T-cell (primary cell): ENCODE results near the gene OR2T2. TPM values are rescaled to one million over a fixed set of nuclear protein-coding genes. Genes with fewer than 3 reads are reported as not detected.
"Not testable (repeated sequence)": the region's sequence is repeated elsewhere in the genome, so short reads cannot be mapped to it uniquely, and the experiment has no call there.

Experiments used
- ATAC-seq, 4 experiments: fragments of 200-7000 bp in 3 of 4; fragments of 150-1000 bp in 1 of 4; cut with Tn5 transposase; replicated peaks in 1 of 4; 1 replicate in 3 of 4; 2 replicates in 1 of 4; pipeline ENCODE4 v1.10.0; 2021; ENCODE audit warnings: moderate library complexity in 3 of 4, mild to moderate bottlenecking in 2 of 4, moderate number of reproducible peaks in 1 of 4
- CTCF ChIA-PET, 2 donors: fragments of 300-600 bp; sonication (Branson Sonifier 250); formaldehyde crosslinking; loops; one replicate each; lab custom pipeline; 2022; ENCODE audit warnings: antibody characterized with exemption in 2 of 2; lab: Charles Lee
- POLR2A ChIA-PET, 2 donors: fragments of 300-600 bp; sonication (Branson Sonifier 250); formaldehyde crosslinking; loops; one replicate each; lab custom pipeline; 2022; ENCODE audit warnings: antibody characterized with exemption in 2 of 2; lab: Charles Lee
- DNase-seq, 35 experiments: peaks; one replicate each; pipeline versions ENCODE4 v3.0.0 to v3.0.0-alpha.2; 2013 to 2023
- H3K27ac ChIP-seq: one replicate; pipeline ENCODE4 v1.5.1; 2013; ENCODE audit warnings: low read length
- H3K27me3 ChIP-seq, 2 experiments: replicated peaks in 1 of 2; 1 replicate in 1 of 2; 2 replicates in 1 of 2; pipeline versions ENCODE4 v1.6.1 to v1.7.0; 2013; ENCODE audit warnings: low read length in 1 of 2, mixed read lengths in 1 of 2; ENCODE audit not compliant: control insufficient read depth in 2 of 2, insufficient read depth in 2 of 2; ENCODE audit errors: extremely low read depth in 1 of 2
- H3K36me3 ChIP-seq, 2 donors: 1 replicate in 1 of 2; 2 replicates in 1 of 2; pipeline versions ENCODE4 v1.6.1 to v1.7.0; 2013; ENCODE audit warnings: low read length in 1 of 2; ENCODE audit not compliant: control insufficient read depth in 2 of 2, insufficient read depth in 1 of 2; ENCODE audit errors: extremely low read depth in 1 of 2
- H3K4me1 ChIP-seq, 2 experiments: 1 replicate in 1 of 2; 2 replicates in 1 of 2; pipeline versions ENCODE4 v1.6.1 to v1.7.0; 2013; ENCODE audit warnings: low read length in 2 of 2, mixed read lengths in 1 of 2; ENCODE audit not compliant: insufficient read depth in 2 of 2, control insufficient read depth in 1 of 2; ENCODE audit errors: extremely low read depth in 1 of 2
- H3K4me3 ChIP-seq, 2 donors: 1 replicate in 1 of 2; 2 replicates in 1 of 2; pipeline versions ENCODE4 v1.5.1 to v1.7.0; 2013; ENCODE audit warnings: mild to moderate bottlenecking in 2 of 2, low read length in 1 of 2, moderate library complexity in 1 of 2; ENCODE audit not compliant: control insufficient read depth in 1 of 2; ENCODE audit errors: extremely low read depth in 1 of 2
- H3K9me3 ChIP-seq: 2 replicates; pipeline ENCODE4 v1.7.0; 2013
- H3K27ac Mint-ChIP-seq, 2 donors: one replicate each; pipeline ENCODE4 v1.8.0; 2020 to 2021; ENCODE audit warnings: mild to moderate bottlenecking in 2 of 2, mixed read lengths in 2 of 2
- H3K27me3 Mint-ChIP-seq, 2 donors: one replicate each; pipeline ENCODE4 v1.8.0; 2021 to 2022; ENCODE audit warnings: mixed read lengths in 2 of 2
- H3K36me3 Mint-ChIP-seq: one replicate; pipeline ENCODE4 v1.8.0; 2021; ENCODE audit warnings: mixed read lengths
- H3K4me1 Mint-ChIP-seq, 3 donors: one replicate each; pipeline ENCODE4 v1.8.0; 2020 to 2022; ENCODE audit warnings: mixed read lengths in 3 of 3, mild to moderate bottlenecking in 1 of 3
- H3K4me3 Mint-ChIP-seq, 3 donors: one replicate each; pipeline ENCODE4 v1.8.0; 2020 to 2022; ENCODE audit warnings: mild to moderate bottlenecking in 3 of 3, mixed read lengths in 3 of 3, moderate library complexity in 3 of 3
- H3K9me3 Mint-ChIP-seq, 3 donors: one replicate each; pipeline ENCODE4 v1.8.0; 2020 to 2022; ENCODE audit warnings: mixed read lengths in 3 of 3
- WGBS: methylation state at CpG from one replicate; pipeline ENCODE4 v1.1.5; 2013; ENCODE audit warnings: missing lambda C conversion rate; ENCODE audit not compliant: insufficient coverage; 5-methylcytosine and 5-hydroxymethylcytosine counted together
- total RNA-seq, 35 experiments: library from RNA in 6 of 35; stranded (reverse) in 6 of 35; fragments of 120-200 nt in 1 of 35; gene quantifications; one replicate each; pipeline versions ENCODE4 v1.2.1 to v1.2.4 and lab custom pipeline; 2013 to 2026

Gene OR2T2
- total RNA-seq, 5 donors from 2014 or later (not counting 1 experiment from before 2014, with no cell fraction given): not detected

DNA sequence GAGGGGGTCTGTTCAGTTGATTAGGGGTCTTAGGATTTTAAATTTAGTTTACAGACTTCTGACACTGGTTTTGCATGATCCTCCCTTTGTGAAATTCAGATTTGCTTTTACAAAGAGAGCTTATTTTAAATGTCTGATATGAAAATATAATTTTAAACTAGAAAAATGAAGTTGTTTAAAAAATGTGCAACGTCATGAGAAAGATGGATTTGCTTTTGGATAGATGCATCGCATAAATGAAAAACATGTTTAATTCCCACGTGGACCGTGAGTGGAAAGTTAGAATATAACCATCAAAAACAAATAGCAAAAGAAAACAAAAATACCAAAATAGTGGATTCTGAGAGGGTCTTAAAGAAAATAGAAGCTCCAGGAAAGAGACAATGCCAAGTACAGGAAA, 25.7 kb downstream of the OR2T2 start:
- H3K27me3 ChIP-seq: no peaks in the 10 kb centered on the region
- H3K27ac ChIP-seq: no peak overlapping the region
- H3K4me1 ChIP-seq: no peaks in the 10 kb centered on the region
- H3K9me3 ChIP-seq: peaks cover 2% of the 10 kb centered on the region
- ATAC-seq (no peak), DNase-seq (no peak)
- no peaks in the 10 kb centered on the region for H3K36me3 ChIP-seq
- Mint-ChIP-seq H3K4me1 (no peaks in the 10 kb centered on the region), H3K27me3 (peaks cover 0 to 2% of the 10 kb centered on the region in 2 donors), H3K27ac (no peak overlapping the region), H3K4me3 (no peak overlapping the region), H3K36me3 (peaks cover 22% of the 10 kb centered on the region), H3K9me3 (peaks cover 0 to 12% (median 7%) of the 10 kb centered on the region in 3 donors)
- ChIA-PET POLR2A (no interaction called here), CTCF (no interaction called here)
- WGBS: 40% methylated on average over 1 of the region's 4 CpGs
- no peak overlapping the region for H3K4me3 ChIP-seq

DNA sequence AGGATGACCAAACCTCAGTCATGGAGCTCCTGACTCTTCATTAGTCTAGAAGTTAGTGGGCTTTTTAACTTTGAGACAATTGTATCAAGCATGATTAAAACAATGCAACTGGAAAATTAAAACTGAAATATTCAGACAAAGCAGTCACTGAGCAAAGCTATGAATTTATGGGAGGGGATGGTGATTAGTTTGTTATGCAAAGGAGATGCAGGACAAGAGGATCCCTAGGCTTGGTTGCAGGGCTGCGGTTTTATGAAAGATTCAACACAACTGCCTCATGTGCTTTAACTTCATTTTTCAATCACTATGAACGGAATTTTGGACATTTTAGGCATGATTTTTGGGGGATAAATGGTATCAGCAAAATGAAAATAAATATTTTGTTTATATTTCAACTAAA, 26.7 kb downstream of the OR2T2 start:
- H3K9me3 ChIP-seq, CTCF ChIA-PET, H3K36me3 ChIP-seq, DNase-seq, H3K4me1 Mint-ChIP-seq, ATAC-seq, H3K9me3 Mint-ChIP-seq, H3K4me1 ChIP-seq, H3K27ac ChIP-seq, H3K27me3 ChIP-seq, H3K27ac Mint-ChIP-seq, POLR2A ChIA-PET, H3K4me3 Mint-ChIP-seq, H3K27me3 Mint-ChIP-seq, H3K4me3 ChIP-seq: not testable (repeated sequence)
- peaks cover 22% of the 10 kb centered on the region for H3K36me3 Mint-ChIP-seq
- WGBS: no CpG with 5 or more reads among the region's 2 CpGs

DNA sequence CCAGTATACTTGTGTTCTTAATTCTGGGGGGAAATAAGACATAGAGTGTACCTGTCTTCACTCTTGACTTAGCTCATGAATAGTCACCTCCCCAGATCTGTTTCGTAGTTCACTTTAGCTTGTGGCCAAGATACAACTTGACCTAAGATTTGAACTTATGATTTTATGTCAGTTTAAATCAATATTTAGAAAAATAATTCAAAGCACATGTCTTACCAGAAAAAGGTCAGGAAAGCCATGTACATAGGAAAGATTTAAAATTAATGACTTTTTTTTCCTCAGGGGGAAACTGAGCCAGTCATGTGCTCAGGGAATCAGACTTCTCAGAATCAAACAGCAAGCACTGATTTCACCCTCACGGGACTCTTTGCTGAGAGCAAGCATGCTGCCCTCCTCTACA, 27.6 kb downstream of the OR2T2 start, which contains the start of gene OR2T3:
OR2T3 (plus strand) TSS at position 301 of the 400 bp plus-strand sequence; CDS start at position 301, 0 bp downstream.
- H3K9me3 Mint-ChIP-seq, H3K36me3 ChIP-seq, POLR2A ChIA-PET, H3K4me3 ChIP-seq, H3K4me1 Mint-ChIP-seq, ATAC-seq, H3K4me1 ChIP-seq, CTCF ChIA-PET, H3K27ac ChIP-seq, DNase-seq, H3K27ac Mint-ChIP-seq, H3K9me3 ChIP-seq, H3K27me3 ChIP-seq, H3K27me3 Mint-ChIP-seq, H3K4me3 Mint-ChIP-seq: not testable (repeated sequence)
- H3K36me3 Mint-ChIP-seq: peaks cover 20% of the 10 kb centered on the region
- WGBS: no CpG with 5 or more reads among the region's 2 CpGs

DNA sequence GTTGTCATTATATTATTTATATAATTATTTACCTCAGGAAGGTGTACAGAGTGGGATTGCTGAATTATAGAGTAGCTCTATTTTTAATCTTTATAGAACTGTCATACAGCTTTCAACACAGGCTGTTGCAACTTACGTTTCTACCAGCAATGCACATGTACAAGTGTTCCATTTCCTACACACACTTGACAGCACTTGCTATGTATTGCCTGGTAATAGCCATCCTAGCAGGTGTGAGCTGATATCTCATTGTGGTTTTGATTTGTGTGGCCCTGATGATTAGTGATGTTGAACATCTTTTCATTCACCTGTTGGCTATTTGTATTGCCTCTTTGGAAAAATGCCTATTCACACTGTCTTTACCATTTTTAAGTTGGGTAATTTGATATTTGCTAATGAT, 30.2 kb downstream of the OR2T2 start:
- H3K36me3 Mint-ChIP-seq, H3K9me3 Mint-ChIP-seq, H3K27ac ChIP-seq, H3K9me3 ChIP-seq, H3K4me3 Mint-ChIP-seq, ATAC-seq, H3K27me3 ChIP-seq, H3K4me1 ChIP-seq, DNase-seq, H3K36me3 ChIP-seq, H3K4me3 ChIP-seq, H3K27ac Mint-ChIP-seq, CTCF ChIA-PET, H3K27me3 Mint-ChIP-seq, POLR2A ChIA-PET: not testable (repeated sequence)
- H3K4me1 Mint-ChIP-seq: peaks cover 5 to 10% (median 8%) of the 10 kb centered on the region in 3 donors
- whole genome bisulfite sequencing: no CpG with 5 or more reads among the region's 1 CpG

DNA sequence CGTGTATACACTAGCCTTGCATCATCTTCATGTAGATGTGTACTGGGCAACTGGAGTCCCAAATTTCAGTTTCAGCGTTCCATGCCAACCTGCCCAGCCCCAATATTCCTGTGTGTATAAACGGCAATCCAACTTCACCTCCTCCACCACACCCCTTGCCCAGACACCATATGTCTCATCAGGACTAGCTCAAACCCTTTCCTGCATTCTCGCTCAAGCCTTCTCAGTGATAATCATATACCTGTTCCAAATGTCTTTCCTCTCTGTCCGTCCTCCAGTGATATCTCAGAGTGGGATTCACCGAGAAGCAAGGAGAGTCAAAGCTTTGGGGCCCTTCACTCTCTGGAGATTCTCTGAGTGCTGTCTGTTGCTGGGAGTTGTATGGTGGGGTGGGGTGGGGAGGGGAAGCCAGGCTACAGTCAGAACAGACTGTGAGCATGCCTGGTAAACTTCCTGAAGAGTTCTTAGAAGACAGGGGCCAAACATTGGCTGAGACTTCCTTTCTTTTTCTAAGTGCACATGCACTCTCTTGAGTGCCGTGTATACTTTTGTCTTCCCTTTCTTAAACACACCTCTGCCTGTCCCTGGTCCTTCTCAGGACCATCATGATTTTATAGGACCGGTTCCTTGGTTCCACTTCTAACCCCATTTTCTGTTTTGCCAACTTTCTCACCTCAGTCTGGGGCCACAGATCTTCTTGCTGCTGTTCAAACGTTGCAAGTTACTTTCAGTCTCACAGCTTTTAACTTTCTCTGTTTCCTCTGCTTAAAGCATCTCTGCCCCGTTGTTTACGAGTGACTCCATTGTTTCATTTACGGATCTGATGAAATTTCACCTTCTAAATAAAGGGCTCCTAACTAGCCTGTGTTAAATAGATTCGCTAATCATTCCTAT, 36.5 kb downstream of the OR2T2 start:
- H3K36me3 ChIP-seq, H3K9me3 Mint-ChIP-seq, H3K9me3 ChIP-seq, CTCF ChIA-PET, H3K36me3 Mint-ChIP-seq, H3K4me1 ChIP-seq, H3K27me3 ChIP-seq, H3K27me3 Mint-ChIP-seq: not testable (repeated sequence)
- peak overlapping the region; percentile 69 to 87 (median 86) for H3K4me3 Mint-ChIP-seq
- DNase-seq: peak in 17 of 35 experiments; percentile 0 to 48 (median 7)
- H3K27ac Mint-ChIP-seq: peak overlapping the region; percentile 97 to 99
- peaks cover 16 to 23% (median 16%) of the 10 kb centered on the region in 3 donors for H3K4me1 Mint-ChIP-seq
- H3K27ac ChIP-seq: peak overlapping the region; percentile 57
- H3K4me3 ChIP-seq: peak overlapping the region; percentile 26 to 35
- WGBS: 40% methylated on average over 4 of the region's 13 CpGs
- ATAC-seq: peak; percentile 90 to 93 (median 92)
- POLR2A ChIA-PET: interaction anchor here in 1 of 2 donors (0.5 kb wide), 1 partner anchor 344 kb away, joined by 4 read pairs; the partner anchor contains the start of gene SH3BP5L

DNA sequence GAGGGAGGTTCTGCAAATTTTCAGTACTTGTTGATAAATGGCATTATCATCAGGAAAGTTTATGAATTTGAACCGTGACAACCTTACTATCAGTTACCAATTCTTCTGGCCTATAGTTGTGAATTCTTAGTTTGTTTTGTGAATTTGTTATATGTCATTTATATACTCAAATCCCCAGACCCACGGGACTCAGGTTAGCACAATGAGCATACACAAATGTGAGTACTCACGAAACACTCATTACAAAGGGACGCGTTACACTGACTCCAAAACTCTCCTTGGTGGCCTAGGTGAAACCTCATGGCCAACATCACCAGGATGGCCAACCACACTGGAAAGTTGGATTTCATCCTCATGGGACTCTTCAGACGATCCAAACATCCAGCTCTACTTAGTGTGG, 42.9 kb downstream of the OR2T2 start, which contains the start of gene OR2T5:
OR2T5 (plus strand) TSS at position 301 of the 400 bp plus-strand sequence; CDS start at position 301, 0 bp downstream.
- no CpG with 5 or more reads among the region's 6 CpGs for WGBS
- H3K27ac Mint-ChIP-seq, H3K27me3 Mint-ChIP-seq, H3K27me3 ChIP-seq, H3K27ac ChIP-seq, H3K4me3 Mint-ChIP-seq, CTCF ChIA-PET, H3K9me3 ChIP-seq, H3K9me3 Mint-ChIP-seq, H3K4me1 Mint-ChIP-seq, POLR2A ChIA-PET, H3K36me3 Mint-ChIP-seq, H3K4me3 ChIP-seq, H3K4me1 ChIP-seq, H3K36me3 ChIP-seq, DNase-seq, ATAC-seq: not testable (repeated sequence)
